Measurements from ENCODE around the gene RMND5B. TPM values are rescaled to one million over a fixed set of nuclear protein-coding genes. Genes with fewer than 3 reads are reported as not detected.

The RMND5B gene
- total RNA-seq, 2 donors from 2014 or later: 19.9 to 29.2 TPM

- peak overlapping the region; percentile 81 for H3K4me3 Mint-ChIP-seq
- peak overlapping the region in 1 of 2 donors; percentile 61 for H3K27ac Mint-ChIP-seq
- DNase-seq (ENCODE audit: low spot score) (peak; percentile 78), ATAC-seq (peak; percentile 65 to 69)
- H3K9me3 Mint-ChIP-seq: no peaks in the 10 kb centered on the region
- peaks cover 31 to 32% of the 10 kb centered on the region in 2 donors for H3K4me1 Mint-ChIP-seq (ENCODE audit: low read depth in 2 of 2)
- peaks cover 5 to 14% of the 10 kb centered on the region in 2 donors for H3K27me3 Mint-ChIP-seq
- H3K36me3 Mint-ChIP-seq: no peaks in the 10 kb centered on the region
Measured at GRCh38 chr5:178116143-178116885, 14.5 kb upstream of the RMND5B start.

DNA sequence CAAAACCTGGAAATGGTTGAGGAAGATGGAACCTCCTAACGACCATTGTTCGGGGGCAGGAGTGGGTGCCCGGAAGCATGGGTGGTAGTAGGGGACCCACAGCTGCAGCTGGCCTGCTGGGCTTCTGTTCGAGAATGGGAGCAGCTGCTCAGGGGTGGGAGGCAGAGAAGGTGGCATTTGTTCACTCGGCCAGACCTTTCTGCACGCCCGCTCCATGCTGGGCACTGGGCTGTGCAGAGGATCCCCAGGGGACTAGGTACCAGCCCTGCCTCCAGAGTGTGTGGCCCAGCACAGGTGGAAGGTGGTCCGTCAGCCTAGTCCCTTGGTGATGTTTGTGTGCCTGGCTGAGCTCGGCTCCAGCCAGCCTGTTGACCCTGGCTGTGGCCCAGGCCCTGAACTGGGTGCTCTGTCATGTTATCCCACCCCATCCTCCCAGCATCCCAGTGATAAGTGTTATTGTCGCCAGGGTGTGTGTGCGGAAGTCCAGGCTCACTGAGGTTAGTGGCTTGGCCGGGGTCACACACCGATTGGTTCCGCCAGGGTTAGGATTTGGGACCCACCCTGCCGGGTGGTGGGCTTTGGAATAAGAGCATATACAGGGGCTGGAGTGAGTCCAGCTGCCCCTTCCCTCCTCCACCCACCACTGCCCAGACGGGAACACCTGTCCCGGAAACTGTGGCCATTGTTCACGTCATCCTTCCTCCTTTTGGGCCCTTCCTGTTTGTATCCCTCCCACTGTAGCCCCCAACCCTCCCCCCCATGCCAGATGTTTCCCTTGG is 12.7 kb upstream of the RMND5B start:
- Mint-ChIP-seq H3K4me1 (ENCODE audit: low read depth in 2 of 2) (peaks cover 26 to 28% of the 10 kb centered on the region in 2 donors), H3K27me3 (no peaks in the 10 kb centered on the region), H3K36me3 (no peaks in the 10 kb centered on the region), H3K9me3 (no peaks in the 10 kb centered on the region), H3K4me3 (no peak overlapping the region), H3K27ac (no peak overlapping the region)
- DNase-seq (ENCODE audit: low spot score): no peak
- ATAC-seq: no peak

DNA sequence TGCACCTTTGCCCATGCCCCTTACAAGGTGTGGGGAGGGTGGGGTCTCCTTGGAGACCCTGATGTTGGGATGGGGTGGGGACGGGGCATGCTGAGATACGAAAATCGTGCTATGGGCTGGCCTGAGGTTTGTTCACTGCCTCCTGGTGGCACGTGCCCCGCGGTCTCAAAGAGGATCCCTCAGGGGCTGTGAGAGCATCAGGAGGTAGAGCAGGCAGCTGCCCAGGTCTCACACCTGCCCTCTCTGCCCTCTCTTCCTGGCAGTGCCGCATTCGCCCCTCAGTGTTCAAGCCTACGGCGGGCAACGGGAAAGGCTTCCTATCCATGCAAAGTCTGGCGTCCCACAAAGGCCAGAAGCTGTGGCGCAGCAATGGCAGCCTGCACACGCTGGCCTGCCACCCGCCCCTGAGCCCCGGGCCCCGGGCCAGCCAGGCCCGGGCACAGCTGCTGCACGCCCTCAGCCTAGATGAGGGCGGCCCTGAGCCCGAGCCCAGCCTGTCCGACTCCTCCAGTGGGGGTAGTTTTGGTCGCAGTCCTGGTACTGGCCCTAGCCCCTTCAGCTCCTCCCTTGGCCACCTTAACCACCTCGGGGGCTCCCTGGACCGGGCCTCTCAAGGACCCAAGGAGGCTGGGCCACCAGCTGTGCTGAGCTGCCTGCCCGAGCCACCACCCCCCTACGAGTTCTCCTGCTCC is 10.8 kb upstream of the RMND5B start:
- ATAC-seq (no peak), DNase-seq (ENCODE audit: low spot score) (no peak)
- peaks cover 0 to under 1% of the 10 kb centered on the region in 2 donors for H3K27me3 Mint-ChIP-seq
- peaks cover 18 to 19% of the 10 kb centered on the region in 2 donors for H3K4me1 Mint-ChIP-seq (ENCODE audit: low read depth in 2 of 2)
- no peak overlapping the region for H3K4me3 Mint-ChIP-seq
- no peak overlapping the region for H3K27ac Mint-ChIP-seq
- H3K36me3 Mint-ChIP-seq: no peaks in the 10 kb centered on the region
- H3K9me3 Mint-ChIP-seq: no peaks in the 10 kb centered on the region

DNA sequence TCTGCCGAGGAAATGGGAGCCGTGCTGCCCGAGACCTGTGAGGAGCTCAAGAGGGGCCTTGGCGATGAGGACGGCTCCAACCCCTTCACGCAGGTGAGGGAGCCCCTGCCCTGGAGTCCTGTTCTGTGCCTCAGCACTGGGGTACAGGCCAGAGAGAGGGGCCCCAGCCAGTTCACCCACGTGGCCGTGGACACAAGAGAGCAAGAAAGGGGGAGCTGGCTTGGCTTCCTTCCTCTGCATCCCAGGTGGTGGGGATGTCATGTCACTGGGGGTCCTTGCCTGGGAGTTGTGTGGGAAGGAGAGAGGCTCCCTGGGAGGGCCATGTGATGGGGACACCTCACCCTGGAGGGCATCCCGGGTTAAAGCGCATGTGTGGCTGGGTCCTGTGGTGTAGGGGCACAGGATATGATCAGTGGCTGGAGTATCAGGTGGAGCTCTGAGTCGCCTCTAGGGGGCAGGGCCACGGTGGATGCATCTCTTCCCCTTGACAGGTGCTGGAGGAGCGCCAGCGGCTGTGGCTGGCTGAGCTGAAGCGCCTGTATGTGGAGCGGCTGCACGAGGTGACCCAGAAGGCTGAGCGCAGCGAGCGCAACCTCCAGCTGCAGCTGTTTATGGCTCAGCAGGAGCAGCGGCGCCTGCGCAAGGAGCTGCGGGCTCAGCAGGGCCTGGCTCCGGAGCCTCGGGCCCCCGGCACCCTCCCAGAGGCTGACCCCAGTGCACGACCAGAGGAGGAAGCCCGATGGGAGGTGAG is 10.0 kb upstream of the RMND5B start:
- Mint-ChIP-seq H3K9me3 (no peaks in the 10 kb centered on the region), H3K36me3 (no peaks in the 10 kb centered on the region), H3K27me3 (peaks cover 0 to 3% of the 10 kb centered on the region in 2 donors), H3K4me1 (ENCODE audit: low read depth in 2 of 2) (peaks cover 12 to 14% of the 10 kb centered on the region in 2 donors), H3K27ac (no peak overlapping the region), H3K4me3 (no peak overlapping the region)
- no peak for DNase-seq (ENCODE audit: low spot score)
- ATAC-seq: peak; percentile 76

GRCh38 chr5:178121391-178122276 is 9.2 kb upstream of the RMND5B start:
- Mint-ChIP-seq H3K4me3 (no peak overlapping the region), H3K9me3 (no peaks in the 10 kb centered on the region)
- no peak for DNase-seq (ENCODE audit: low spot score)

DNA sequence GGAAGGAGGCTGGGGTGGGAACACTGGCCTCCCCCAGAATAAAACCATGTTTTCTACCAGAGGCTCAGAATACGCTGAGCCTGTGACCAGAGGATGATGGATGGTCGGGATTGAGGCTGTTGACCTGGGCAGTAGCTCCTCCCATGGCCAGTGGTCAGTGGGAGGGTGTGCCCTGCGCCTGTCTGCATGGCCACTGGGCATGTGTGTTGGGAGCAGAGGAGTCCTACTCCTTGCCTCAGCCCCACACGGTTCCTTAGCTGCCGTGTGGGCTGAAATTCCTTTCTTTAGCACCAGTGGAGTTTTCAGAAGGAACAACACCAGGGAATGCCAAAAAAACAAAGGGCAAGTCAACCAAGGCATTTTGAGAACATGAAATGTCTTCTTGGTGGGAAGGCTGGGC is 8.5 kb upstream of the RMND5B start:
- Mint-ChIP-seq H3K4me3 (no peak overlapping the region), H3K27ac (no peak overlapping the region), H3K36me3 (no peaks in the 10 kb centered on the region), H3K4me1 (ENCODE audit: low read depth in 2 of 2) (peaks cover 0 to 3% of the 10 kb centered on the region in 2 donors), H3K9me3 (no peaks in the 10 kb centered on the region), H3K27me3 (peaks cover 0 to 3% of the 10 kb centered on the region in 2 donors)
- DNase-seq (ENCODE audit: low spot score): no peak
- no peak for ATAC-seq

More at GRCh38 chr5:178121391-178122276, 9.2 kb upstream of the RMND5B start:
- H3K36me3 Mint-ChIP-seq: no peaks in the 10 kb centered on the region
- peaks cover 5 to 7% of the 10 kb centered on the region in 2 donors for H3K4me1 Mint-ChIP-seq (ENCODE audit: low read depth in 2 of 2)
- ATAC-seq: no peak
- no peak overlapping the region for H3K27ac Mint-ChIP-seq
- peaks cover 0 to 3% of the 10 kb centered on the region in 2 donors for H3K27me3 Mint-ChIP-seq

DNA sequence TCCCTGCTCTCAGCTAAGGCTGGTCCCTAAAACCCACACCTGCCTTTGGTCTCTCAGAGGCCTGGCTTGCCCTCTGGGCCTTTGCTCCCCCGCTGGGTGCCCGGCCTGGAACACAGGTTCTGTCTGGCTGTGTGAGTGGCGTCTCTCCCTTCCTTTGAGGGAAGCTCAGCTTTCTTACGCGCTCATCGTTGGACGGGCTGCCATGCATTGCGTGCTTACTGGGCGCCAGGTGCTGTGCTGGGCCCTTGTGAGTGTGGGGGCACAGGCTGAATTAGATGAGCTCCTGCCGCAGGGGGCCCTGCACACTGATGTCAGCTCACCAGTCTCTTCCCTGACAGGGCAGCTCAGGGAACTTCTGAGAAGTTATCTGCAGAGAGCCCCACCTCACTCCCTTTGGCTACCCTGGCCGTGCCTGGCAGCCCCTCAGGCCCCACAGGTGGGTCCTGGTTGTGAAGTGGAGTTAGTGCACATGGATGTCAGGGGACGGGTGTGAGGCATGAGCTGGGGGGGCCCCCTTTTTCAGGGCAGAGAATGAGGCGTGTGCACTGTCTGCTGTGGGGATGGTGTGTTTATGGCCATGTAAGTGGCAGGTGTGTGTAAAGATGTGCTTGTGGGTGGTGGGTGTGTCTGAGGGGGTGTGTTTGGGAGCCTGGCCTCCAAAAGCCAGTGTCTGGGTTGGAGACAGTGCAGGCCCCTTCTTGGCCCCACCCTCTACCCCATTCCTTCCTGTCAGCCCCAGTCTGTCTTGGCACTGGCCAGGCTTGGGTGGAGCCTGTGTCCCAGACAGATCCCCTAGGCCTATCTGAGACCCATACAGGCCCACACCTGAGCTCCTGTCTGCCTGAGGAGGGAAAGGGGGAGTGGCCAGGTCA is 7.5 kb upstream of the RMND5B start:
- no peak for DNase-seq (ENCODE audit: low spot score)
- H3K4me1 Mint-ChIP-seq (ENCODE audit: low read depth in 2 of 2): peaks cover 0 to 3% of the 10 kb centered on the region in 2 donors
- no peak overlapping the region for H3K4me3 Mint-ChIP-seq
- no peak for ATAC-seq
- no peaks in the 10 kb centered on the region for H3K9me3 Mint-ChIP-seq
- H3K27ac Mint-ChIP-seq: no peak overlapping the region
- H3K36me3 Mint-ChIP-seq: no peaks in the 10 kb centered on the region
- H3K27me3 Mint-ChIP-seq: peaks cover 0 to 3% of the 10 kb centered on the region in 2 donors

GRCh38 chr5:178123966-178124925 is 6.6 kb upstream of the RMND5B start:
- H3K27ac Mint-ChIP-seq: no peak overlapping the region
- H3K4me3 Mint-ChIP-seq: no peak overlapping the region
- no peak for ATAC-seq
- no peaks in the 10 kb centered on the region for H3K36me3 Mint-ChIP-seq
- H3K27me3 Mint-ChIP-seq: peaks cover 0 to 3% of the 10 kb centered on the region in 2 donors
- no peaks in the 10 kb centered on the region for H3K9me3 Mint-ChIP-seq
- DNase-seq (ENCODE audit: low spot score): no peak
- H3K4me1 Mint-ChIP-seq (ENCODE audit: low read depth in 2 of 2): peaks cover 0 to 3% of the 10 kb centered on the region in 2 donors

DNA sequence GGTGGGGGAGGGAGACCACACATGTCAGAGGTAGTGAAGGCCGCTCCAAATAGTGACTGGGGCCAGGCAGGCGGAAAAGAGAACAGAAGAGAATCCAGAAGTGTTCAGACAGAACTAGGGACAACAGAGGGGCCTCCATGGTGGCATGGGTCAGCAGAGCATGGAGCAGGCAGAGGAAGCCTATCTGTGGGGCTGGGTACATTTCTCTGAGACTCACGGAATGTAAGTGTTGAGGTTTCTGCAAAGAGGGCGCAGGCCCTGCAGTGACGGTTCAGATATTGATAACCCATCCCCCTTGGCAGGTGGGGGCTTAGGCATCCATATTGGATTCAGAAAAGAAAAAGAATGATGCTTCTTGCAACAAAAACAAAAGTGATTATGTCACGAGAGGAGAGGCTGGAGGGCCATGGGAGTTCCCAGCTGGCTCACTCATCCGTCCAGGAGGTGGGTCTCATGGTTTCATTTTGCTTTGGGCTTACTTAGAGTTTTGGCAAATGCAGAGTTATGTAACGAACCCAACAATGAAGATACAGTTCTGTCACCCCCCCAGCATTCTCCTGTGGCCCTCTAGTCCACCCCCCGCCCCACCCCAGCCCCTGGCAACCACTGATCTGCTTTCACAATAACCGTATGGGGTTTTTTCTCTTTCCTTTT is 5.4 kb upstream of the RMND5B start:
- DNase-seq (ENCODE audit: low spot score) (no peak), ATAC-seq (no peak)
- H3K4me1 Mint-ChIP-seq (ENCODE audit: low read depth in 2 of 2): peaks cover 0 to 3% of the 10 kb centered on the region in 2 donors
- H3K36me3 Mint-ChIP-seq: no peaks in the 10 kb centered on the region
- no peak overlapping the region for H3K4me3 Mint-ChIP-seq
- H3K27ac Mint-ChIP-seq: no peak overlapping the region
- peaks cover 0 to 3% of the 10 kb centered on the region in 2 donors for H3K27me3 Mint-ChIP-seq
- no peaks in the 10 kb centered on the region for H3K9me3 Mint-ChIP-seq

DNA sequence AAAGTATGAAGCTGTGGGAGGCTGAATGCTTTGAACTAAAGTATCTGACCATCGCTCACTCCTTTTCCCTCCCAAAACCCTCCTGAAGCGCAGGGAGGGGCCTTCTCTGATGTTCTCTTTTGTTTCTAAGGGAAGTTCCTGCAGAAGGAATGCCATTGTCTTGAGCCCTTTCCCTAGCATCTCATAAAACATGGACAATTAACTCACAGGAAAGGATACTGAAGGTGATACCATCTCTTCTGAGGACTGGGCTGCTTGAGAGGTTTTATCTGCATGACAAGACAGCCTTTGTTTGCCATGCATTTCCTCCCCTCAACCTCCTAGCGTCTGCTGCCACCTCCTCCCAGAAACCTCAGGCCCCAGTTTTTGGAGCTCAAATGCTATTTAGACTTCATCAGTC is 4.3 kb upstream of the RMND5B start:
- Mint-ChIP-seq H3K27ac (no peak overlapping the region), H3K27me3 (peaks cover 0 to 3% of the 10 kb centered on the region in 2 donors), H3K9me3 (no peaks in the 10 kb centered on the region), H3K4me1 (ENCODE audit: low read depth in 2 of 2) (peaks cover 2 to 5% of the 10 kb centered on the region in 2 donors), H3K4me3 (no peak overlapping the region), H3K36me3 (no peaks in the 10 kb centered on the region)
- no peak for DNase-seq (ENCODE audit: low spot score)
- no peak for ATAC-seq
